Left forelimb (tissue), 1 donor: ENCODE measurements around the gene SH3PXD2A.

Experiments
- DNase-seq: peaks from one replicate; pipeline ENCODE4 v3.0.0-alpha.2; 2018; ENCODE audit warnings: low spot score

The SH3PXD2A gene

GRCh38 chr10:103811463-103811862 is 43.9 kb downstream of the SH3PXD2A start:
- DNase-seq, result no peak

- DNase-seq, result no peak
These were observed 46.6 kb downstream of the SH3PXD2A start for GRCh38 chr10:103808780-103809179.

GRCh38 chr10:103807996-103808395 is 47.4 kb downstream of the SH3PXD2A start:
- no peak for DNase-seq

- DNase-seq, result no peak
These were observed 48.8 kb downstream of the SH3PXD2A start for GRCh38 chr10:103806395-103807187.

- no peak for DNase-seq
These were observed 49.6 kb downstream of the SH3PXD2A start for GRCh38 chr10:103805781-103806180.

GRCh38 chr10:103804871-103805270 is 50.5 kb downstream of the SH3PXD2A start:
- DNase-seq, result no peak

GRCh38 chr10:103803941-103804340 is 51.4 kb downstream of the SH3PXD2A start:
- DNase-seq, result no peak

- no peak for DNase-seq
These were observed 52.6 kb downstream of the SH3PXD2A start for GRCh38 chr10:103802637-103803353.

- DNase-seq, result no peak
These were observed 53.3 kb downstream of the SH3PXD2A start for GRCh38 chr10:103802081-103802480.

- no peak for DNase-seq
These were observed 54.4 kb downstream of the SH3PXD2A start for GRCh38 chr10:103800789-103801540.

GRCh38 chr10:103800089-103800488 is 55.3 kb downstream of the SH3PXD2A start:
- no peak for DNase-seq

- DNase-seq, result no peak
These were observed 56.0 kb downstream of the SH3PXD2A start for GRCh38 chr10:103799341-103799740.

- no peak for DNase-seq
These were observed 56.9 kb downstream of the SH3PXD2A start for GRCh38 chr10:103798511-103798910.

- DNase-seq, result no peak
These were observed 57.5 kb downstream of the SH3PXD2A start for GRCh38 chr10:103797857-103798256.

- no peak for DNase-seq
These were observed 59.6 kb downstream of the SH3PXD2A start for GRCh38 chr10:103795634-103796270.

GRCh38 chr10:103794996-103795395 is 60.4 kb downstream of the SH3PXD2A start:
- DNase-seq, result no peak

GRCh38 chr10:103793920-103794883 is 61.2 kb downstream of the SH3PXD2A start:
- DNase-seq, result no peak

- no peak for DNase-seq
These were observed 61.9 kb downstream of the SH3PXD2A start for GRCh38 chr10:103793429-103793828.

- no peak for DNase-seq
These were observed 62.8 kb downstream of the SH3PXD2A start for GRCh38 chr10:103792547-103792946.

- no peak for DNase-seq
These were observed 63.5 kb downstream of the SH3PXD2A start for GRCh38 chr10:103791858-103792257.

- no peak for DNase-seq
These were observed 64.1 kb downstream of the SH3PXD2A start for GRCh38 chr10:103791291-103791690.
